Right lobe of liver (tissue), 4 donors: ENCODE data around the gene SSR3.

Source experiments
- CTCF ChIP-seq, 4 donors: fragments of 200-600 bp in 3 of 4; fragments of 450-650 bp in 1 of 4; IDR thresholded peaks; one replicate each; pipeline versions ENCODE4 v1.5.1 to v1.8.0; 2016 to 2022; ENCODE audit warnings: antibody characterized with exemption in 4 of 4, mild to moderate bottlenecking in 2 of 4
- POLR2A ChIP-seq: fragments of 450-650 bp; IDR thresholded peaks from one replicate; pipeline ENCODE4 v1.6.1; 2017; ENCODE audit warnings: antibody characterized with exemption, mild to moderate bottlenecking
- donor health status: DM: no; HTN: no; CAD: no.
- donor health status: DM: no; HTN: no; CAD: no.
- donor health status: DM: no; HTN: yes; CAD: no.

DNA sequence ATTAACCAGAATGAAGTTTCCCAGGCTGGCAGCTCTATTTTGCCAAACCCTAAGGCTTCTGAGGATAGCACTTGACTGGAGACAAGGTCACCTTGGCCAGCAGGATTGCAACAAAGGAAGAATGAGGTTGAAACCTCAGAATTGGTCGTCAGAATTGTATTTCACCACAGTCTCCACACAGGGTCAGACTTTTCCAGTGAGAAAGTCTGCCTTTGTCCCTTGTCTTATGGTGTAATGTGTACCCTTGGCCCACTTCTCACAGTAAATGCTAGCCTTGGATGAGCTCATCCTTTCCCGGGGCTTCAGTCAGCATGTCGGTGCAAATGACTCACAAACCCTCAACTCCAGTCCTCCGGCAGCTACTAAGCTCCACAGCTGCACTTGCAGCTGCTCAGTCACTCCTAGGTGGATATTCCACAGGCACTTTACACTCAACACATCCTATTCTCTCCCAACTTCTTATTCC, 19.7 kb downstream of the SSR3 start:
- peak; percentile 27 to 40 (median 30) for TF ChIP-seq CTCF (IDR thresholded peaks at IDR 0.05)
- TF ChIP-seq POLR2A = peak; percentile 32
